SH-SY5Y (cell line): ENCODE results near the gene PITPNC1.
A peak's percentile ranks its signal among the peaks of the same experiment; 100 is the strongest.

Experiments
- GATA2 ChIP-seq: IDR thresholded peaks from 2 replicates; pipeline ENCODE4 v1.6.1; 2011; ENCODE audit warnings: mild to moderate bottlenecking, low read depth, low read length
- GATA3 ChIP-seq: IDR thresholded peaks from 2 replicates; pipeline ENCODE4 v1.6.1; 2011; ENCODE audit warnings: low read depth, mild to moderate bottlenecking, low read length, moderate library complexity

Gene PITPNC1

DNA sequence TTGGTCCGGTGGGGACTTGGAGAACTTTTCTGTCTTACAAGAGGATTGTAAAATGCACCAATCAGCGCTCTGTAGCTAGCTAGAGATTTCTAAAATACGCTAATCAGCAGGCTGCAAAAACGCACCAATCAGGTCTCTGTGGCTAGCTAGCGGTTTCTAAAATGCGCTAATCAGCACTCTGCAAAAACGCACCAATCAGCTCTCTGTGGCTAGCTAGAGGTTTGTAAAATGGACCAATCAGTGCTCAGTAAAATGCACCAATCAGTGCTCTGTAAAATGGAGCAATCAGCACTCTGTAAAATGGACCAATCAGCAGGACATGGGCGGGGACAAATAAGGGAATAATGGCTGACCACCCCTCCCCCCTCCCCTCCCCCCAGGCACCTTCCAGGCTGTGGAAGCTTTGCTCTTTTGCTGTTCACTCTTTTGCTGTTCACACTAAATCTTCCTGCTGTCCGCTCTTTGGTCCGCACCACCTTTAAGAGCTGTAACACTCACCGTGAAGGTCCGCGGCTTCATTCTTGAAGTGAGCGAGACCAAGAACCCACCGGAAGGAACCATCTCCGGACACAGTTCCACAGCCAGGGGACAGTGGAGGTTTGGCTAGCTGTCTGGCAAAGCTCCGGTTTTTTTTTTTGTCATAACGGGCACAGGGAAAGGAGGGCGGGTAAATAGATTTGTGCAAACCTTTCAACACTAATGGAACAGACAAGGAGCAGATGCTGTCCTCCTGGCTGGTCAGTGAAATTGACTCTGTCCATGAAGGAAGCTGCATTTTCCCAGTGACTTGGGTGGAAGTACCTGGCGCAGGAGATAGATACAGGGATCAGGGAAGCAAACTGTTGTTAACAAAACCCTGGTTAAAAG, 8.3 kb downstream of the PITPNC1 start:
- TF ChIP-seq GATA3: no peak
- TF ChIP-seq GATA2: no peak

DNA sequence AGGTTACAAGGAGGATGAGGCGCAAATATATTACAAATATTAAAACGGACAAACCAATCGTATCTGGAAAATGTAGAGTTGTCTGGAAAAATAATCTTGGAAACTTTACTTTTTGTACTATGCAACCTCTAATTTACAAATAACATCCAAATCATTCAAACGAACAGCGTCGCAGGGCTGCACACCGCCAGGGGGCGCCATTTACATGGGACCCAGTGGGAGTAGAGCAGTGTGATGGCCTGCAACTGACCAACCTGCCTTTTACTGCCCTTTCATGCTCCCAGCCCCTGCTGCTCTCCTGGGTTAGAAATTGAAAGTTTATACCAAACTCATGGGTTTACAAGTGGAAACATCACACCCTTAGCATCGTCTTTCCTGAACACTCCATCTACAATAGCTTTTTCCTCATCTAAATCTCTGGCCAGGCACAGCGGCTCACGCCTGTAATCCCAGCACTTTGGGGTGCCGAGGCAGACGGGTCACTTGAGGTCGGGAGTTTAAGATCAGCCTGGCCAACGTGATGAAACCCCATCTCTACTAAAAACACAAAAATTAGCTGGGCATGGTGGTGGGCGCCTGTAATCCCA, 10.0 kb downstream of the PITPNC1 start:
- no peak for TF ChIP-seq GATA3
- no peak for TF ChIP-seq GATA2

DNA sequence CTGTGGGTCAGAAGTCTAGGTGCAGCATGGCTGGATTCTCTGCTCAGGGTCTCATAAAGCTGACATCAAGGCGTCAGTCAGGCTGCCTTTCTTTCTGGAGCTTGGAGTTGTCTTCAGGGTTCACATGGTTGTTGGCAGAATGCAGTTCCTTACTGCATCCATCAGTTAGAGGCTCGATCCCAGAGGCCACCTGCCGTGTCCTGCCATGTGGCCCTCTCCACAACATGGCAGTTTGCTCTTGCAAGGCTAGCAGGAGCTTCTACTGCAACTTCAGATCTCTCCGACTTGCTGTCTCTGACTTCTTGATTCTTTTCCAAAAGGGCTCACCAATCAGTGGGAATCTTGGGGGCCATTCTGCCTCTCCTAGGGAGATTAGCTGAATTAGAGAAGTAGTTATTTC, 11.9 kb downstream of the PITPNC1 start:
- TF ChIP-seq GATA2 (no peak), GATA3 (no peak)

- no peak for TF ChIP-seq GATA2
- no peak for TF ChIP-seq GATA3
These were observed 13.0 kb downstream of the PITPNC1 start for GRCh38 chr17:67390006-67390645.

- TF ChIP-seq GATA3 (no peak), GATA2 (0 out of 2 replicates have a peak, but pooled peaks have one; percentile 29)
These were observed 13.7 kb downstream of the PITPNC1 start for GRCh38 chr17:67390646-67391361.

DNA sequence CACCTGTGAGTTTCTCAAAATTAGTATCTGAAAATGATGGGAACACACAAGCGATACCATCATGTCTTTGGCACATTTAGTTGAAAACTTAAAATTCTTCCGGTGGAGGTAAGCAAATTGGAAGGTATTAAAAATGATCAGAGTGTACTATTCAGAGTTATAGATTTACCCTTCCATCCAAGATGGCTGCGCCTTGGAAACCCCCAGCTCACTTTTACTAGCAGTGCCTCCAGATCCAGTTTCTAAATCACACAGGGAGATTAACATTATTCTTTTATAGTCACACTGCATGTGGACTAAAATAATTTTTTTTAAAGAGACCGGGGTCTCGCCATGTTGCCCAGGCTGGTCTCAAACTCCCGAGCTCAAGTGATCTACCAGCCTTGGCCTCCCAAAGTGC, 15.0 kb downstream of the PITPNC1 start:
- TF ChIP-seq GATA2: no peak
- TF ChIP-seq GATA3: no peak

DNA sequence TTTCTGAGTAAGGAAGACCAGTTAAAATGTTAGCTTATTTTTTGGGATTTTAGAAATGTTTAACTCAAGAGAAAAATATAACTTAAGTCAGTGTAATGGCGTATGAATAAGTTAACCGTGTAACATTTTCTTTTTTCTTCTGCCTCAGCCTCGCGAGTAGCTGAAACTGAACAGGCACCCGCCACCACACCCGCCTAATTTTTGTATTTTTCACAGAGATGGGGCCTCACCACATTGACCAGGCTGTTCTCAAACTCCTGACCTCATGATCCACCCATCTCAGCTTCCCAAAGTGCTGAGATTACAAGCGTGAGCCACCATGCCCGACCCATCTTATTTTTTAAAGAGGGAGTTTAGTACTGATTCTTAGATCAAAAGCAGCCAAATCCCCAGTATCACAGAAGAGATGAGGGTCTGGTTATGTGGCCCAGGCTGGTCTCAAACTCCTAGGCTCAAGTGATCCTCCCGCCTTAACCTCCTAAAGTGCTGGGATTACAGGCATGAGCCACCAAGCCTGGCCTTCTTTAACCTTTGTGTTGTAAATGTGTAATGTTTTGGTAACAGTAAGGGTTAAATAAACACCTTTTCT, 16.8 kb downstream of the PITPNC1 start:
- TF ChIP-seq GATA2 (no peak), GATA3 (no peak)

- TF ChIP-seq GATA3 (no peak), GATA2 (no peak)
These were observed 22.6 kb downstream of the PITPNC1 start for GRCh38 chr17:67399676-67400075.

GRCh38 chr17:67400193-67400592, 23.1 kb downstream of the PITPNC1 start:
- TF ChIP-seq GATA3 (no peak), GATA2 (no peak)

GRCh38 chr17:67401106-67401505, 24.0 kb downstream of the PITPNC1 start:
- TF ChIP-seq GATA2 (no peak), GATA3 (no peak)

- no peak for TF ChIP-seq GATA3
These were observed 24.8 kb downstream of the PITPNC1 start for GRCh38 chr17:67401598-67402504.

- TF ChIP-seq GATA2 (no peak), GATA3 (no peak)
These were observed 26.0 kb downstream of the PITPNC1 start for GRCh38 chr17:67403065-67403464.

DNA sequence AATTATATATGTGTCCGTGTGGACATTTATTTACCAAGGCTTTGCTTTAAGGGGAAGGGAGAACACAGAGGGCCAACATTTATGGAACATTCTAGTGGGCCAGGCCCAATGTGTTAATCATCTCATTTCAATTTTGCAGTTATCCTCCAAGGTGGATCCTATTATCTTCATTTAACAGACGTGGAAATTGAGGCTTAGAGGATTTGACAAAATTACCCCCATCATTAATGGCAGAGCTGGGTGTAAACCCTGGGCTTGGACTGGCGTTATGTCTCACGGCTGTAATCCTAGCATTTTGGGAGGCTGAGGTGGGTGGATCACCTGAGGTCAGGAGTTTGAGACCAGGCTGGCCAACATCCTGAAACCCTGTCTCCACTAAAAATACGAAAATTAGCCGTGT, 26.4 kb downstream of the PITPNC1 start:
- no peak for TF ChIP-seq GATA3
- no peak for TF ChIP-seq GATA2

GRCh38 chr17:67411397-67411796, 34.3 kb downstream of the PITPNC1 start:
- TF ChIP-seq GATA2: no peak
- no peak for TF ChIP-seq GATA3
